HepG2 (cell line): ENCODE results near the gene RAE1. TPM values are rescaled to one million over a fixed set of nuclear protein-coding genes. Genes with fewer than 3 reads are reported as not detected.

Source experiments
- ARNTL ChIP-seq: sonication (generic); formaldehyde crosslinking; IDR thresholded peaks from 2 replicates; pipeline ENCODE4 v1.4.0; 2020; ENCODE audit warnings: mild to moderate bottlenecking, missing genetic modification reagents
- BCLAF1 ChIP-seq: fragments of 450-650 bp; IDR thresholded peaks from 2 replicates; pipeline ENCODE4 v1.6.1; 2017; ENCODE audit warnings: mild to moderate bottlenecking
- CC2D1A ChIP-seq: sonication (generic); formaldehyde crosslinking; IDR thresholded peaks from 2 replicates; pipeline ENCODE4 v1.8.1; 2023; ENCODE audit warnings: mild to moderate bottlenecking, missing genetic modification reagents
- ESRRA ChIP-seq: sonication (generic); formaldehyde crosslinking; IDR thresholded peaks from 2 replicates; pipeline ENCODE4 v1.5.1; 2020; ENCODE audit warnings: mild to moderate bottlenecking, low read depth, missing genetic modification reagents
- ETV5 ChIP-seq: IDR thresholded peaks from 2 replicates; pipeline ENCODE4 v1.6.1; 2018; ENCODE audit warnings: missing biosample characterization, missing genetic modification reagents, inconsistent platforms, borderline replicate concordance
- FOXA3 ChIP-seq: IDR thresholded peaks from 2 replicates; pipeline ENCODE4 v1.6.1; 2016; ENCODE audit warnings: missing genetic modification reagents, missing compliant biosample characterization
- GTF2F1 ChIP-seq: fragments of 150-350 bp; IDR thresholded peaks from 2 replicates; pipeline ENCODE4 v1.6.1; 2014; ENCODE audit warnings: low read length
- JDP2 ChIP-seq: sonication (generic); formaldehyde crosslinking; IDR thresholded peaks from 2 replicates; pipeline ENCODE4 v1.8.1; 2022; ENCODE audit warnings: missing genetic modification reagents, borderline replicate concordance
- MAF1 ChIP-seq: sonication (generic); formaldehyde crosslinking; IDR thresholded peaks from 2 replicates; pipeline ENCODE4 v1.5.0; 2020; ENCODE audit warnings: missing genetic modification reagents, borderline replicate concordance
- NFIC ChIP-seq: IDR thresholded peaks from 2 replicates; pipeline ENCODE4 v1.6.1; 2012; ENCODE audit warnings: mild to moderate bottlenecking, low read length, inconsistent platforms
- PAF1 ChIP-seq: IDR thresholded peaks from 2 replicates; pipeline ENCODE4 v1.6.1; 2016; ENCODE audit warnings: missing genetic modification reagents, missing compliant biosample characterization
- REL ChIP-seq: sonication (generic); formaldehyde crosslinking; conservative IDR thresholded peaks from 2 replicates; pipeline ENCODE4 v1.8.0; 2022; ENCODE audit warnings: mild to moderate bottlenecking, missing genetic modification reagents, moderate library complexity
- SIX1 ChIP-seq: sonication (generic); formaldehyde crosslinking; IDR thresholded peaks from 2 replicates; pipeline ENCODE4 v1.4.0; 2020; ENCODE audit warnings: missing genetic modification reagents, borderline replicate concordance
- ZMYM4 ChIP-seq: sonication (generic); formaldehyde crosslinking; IDR thresholded peaks from 2 replicates; pipeline ENCODE4 v1.8.1; 2023; ENCODE audit warnings: mild to moderate bottlenecking, missing genetic modification reagents
- ZNF510 ChIP-seq: sonication (generic); formaldehyde crosslinking; IDR thresholded peaks from 2 replicates; pipeline ENCODE4 v1.4.0; 2020; ENCODE audit warnings: low read depth, mild to moderate bottlenecking, missing genetic modification reagents
- ZNF547 ChIP-seq: sonication (generic); formaldehyde crosslinking; IDR thresholded peaks from 2 replicates; pipeline ENCODE4 v1.5.1; 2020; ENCODE audit warnings: mild to moderate bottlenecking, missing genetic modification reagents
- ZNF674 ChIP-seq: sonication (generic); formaldehyde crosslinking; IDR thresholded peaks from 2 replicates; pipeline ENCODE4 v1.5.0; 2020; ENCODE audit warnings: low read depth, mild to moderate bottlenecking, missing genetic modification reagents
- ZNF761 ChIP-seq: sonication (generic); formaldehyde crosslinking; conservative IDR thresholded peaks from 2 replicates; pipeline ENCODE4 v1.4.0; 2020; ENCODE audit warnings: mild to moderate bottlenecking, missing genetic modification reagents
- ZNF788 ChIP-seq: sonication (generic); formaldehyde crosslinking; IDR thresholded peaks from 2 replicates; pipeline ENCODE4 v1.5.0; 2020; ENCODE audit warnings: mild to moderate bottlenecking, missing genetic modification reagents, borderline replicate concordance
- polyA plus RNA-seq, 8 experiments: library from polyadenylated mRNA; depleted of rRNA in 3 of 8; stranded (reverse) in 7 of 8; unstranded in 1 of 8; fragments of >200 nt; fragmentation: Illumina TruSeq in 4 of 8; extraction: Trizol in 4 of 8; gene quantifications; 2 replicates each; pipeline versions ENCODE4 v1.2.1 to v1.2.3, GENCODE V29; 2011 to 2016; ENCODE audit warnings: low read depth in 4 of 8, missing spikeins in 1 of 8, mixed read lengths in 1 of 8; ENCODE audit not compliant: insufficient read depth in 1 of 8
- total RNA-seq, 5 experiments: library from RNA; depleted of rRNA; stranded (reverse); fragments of >200 nt; fragmentation: Illumina TruSeq; extraction: Trizol; gene quantifications; 2 replicates each; pipeline ENCODE4 v1.2.3, GENCODE V29; 2016; ENCODE audit warnings: low read depth in 1 of 5
- TF ChIP-seq, protein P1 (sequence below): IDR thresholded peaks from 2 replicates; pipeline ENCODE4 v1.6.1; 2016; ENCODE audit warnings: low read depth
- TF ChIP-seq, protein P2 (sequence below), 2 experiments: sonication (generic) in 1 of 2; formaldehyde crosslinking in 1 of 2; IDR thresholded peaks; 2 replicates each; pipeline versions ENCODE4 v1.4.0 to v1.6.1; 2018 to 2020; ENCODE audit warnings: missing genetic modification reagents in 2 of 2, borderline replicate concordance in 1 of 2, low read depth in 1 of 2, mild to moderate bottlenecking in 1 of 2, missing biosample characterization in 1 of 2
- TF ChIP-seq, protein P3 (sequence below): IDR thresholded peaks from 2 replicates; pipeline ENCODE4 v1.6.1; 2016

The RAE1 gene
- total and polyA plus RNA-seq, 2 of the 13 experiments (the other 11 are each of a cell fraction or from before 2014, with no cell fraction given) = 36.1 to 72.9 TPM

GRCh38 chr20:57381596-57382503 is 30.8 kb downstream of the RAE1 start (continued):
- TF ChIP-seq, protein P1, sequence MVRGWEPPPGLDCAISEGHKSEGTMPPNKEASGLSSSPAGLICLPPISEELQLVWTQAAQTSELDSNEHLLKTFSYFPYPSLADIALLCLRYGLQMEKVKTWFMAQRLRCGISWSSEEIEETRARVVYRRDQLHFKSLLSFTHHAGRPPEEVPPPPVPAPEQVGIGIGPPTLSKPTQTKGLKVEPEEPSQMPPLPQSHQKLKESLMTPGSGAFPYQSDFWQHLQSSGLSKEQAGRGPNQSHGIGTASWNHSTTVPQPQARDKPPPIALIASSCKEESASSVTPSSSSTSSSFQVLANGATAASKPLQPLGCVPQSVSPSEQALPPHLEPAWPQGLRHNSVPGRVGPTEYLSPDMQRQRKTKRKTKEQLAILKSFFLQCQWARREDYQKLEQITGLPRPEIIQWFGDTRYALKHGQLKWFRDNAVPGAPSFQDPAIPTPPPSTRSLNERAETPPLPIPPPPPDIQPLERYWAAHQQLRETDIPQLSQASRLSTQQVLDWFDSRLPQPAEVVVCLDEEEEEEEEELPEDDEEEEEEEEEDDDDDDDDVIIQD = no peak
- TF ChIP-seq ARNTL (CRISPR knock-in tag) (no peak), ZNF788 (CRISPR knock-in tag) (no peak), BCLAF1 (no peak), CC2D1A (CRISPR knock-in tag) (0 out of 2 replicates have a peak, but pooled peaks have one; percentile 50), ZNF674 (CRISPR knock-in tag) (no peak), GTF2F1 (no peak), SIX1 (no peak), PAF1 (CRISPR knock-in tag) (no peak), ESRRA (no peak), FOXA3 (CRISPR knock-in tag) (peak; percentile 41; the same call in 1 of the 2 replicates), JDP2 (CRISPR knock-in tag) (no peak), ZNF761 (CRISPR knock-in tag) (no peak), ZNF547 (no peak), ETV5 (CRISPR knock-in tag) (no peak), ZNF510 (CRISPR knock-in tag) (no peak), ZMYM4 (no peak), REL (CRISPR knock-in tag) (no peak), NFIC (no peak), MAF1 (CRISPR knock-in tag) (no peak)
- TF ChIP-seq, protein P2, sequence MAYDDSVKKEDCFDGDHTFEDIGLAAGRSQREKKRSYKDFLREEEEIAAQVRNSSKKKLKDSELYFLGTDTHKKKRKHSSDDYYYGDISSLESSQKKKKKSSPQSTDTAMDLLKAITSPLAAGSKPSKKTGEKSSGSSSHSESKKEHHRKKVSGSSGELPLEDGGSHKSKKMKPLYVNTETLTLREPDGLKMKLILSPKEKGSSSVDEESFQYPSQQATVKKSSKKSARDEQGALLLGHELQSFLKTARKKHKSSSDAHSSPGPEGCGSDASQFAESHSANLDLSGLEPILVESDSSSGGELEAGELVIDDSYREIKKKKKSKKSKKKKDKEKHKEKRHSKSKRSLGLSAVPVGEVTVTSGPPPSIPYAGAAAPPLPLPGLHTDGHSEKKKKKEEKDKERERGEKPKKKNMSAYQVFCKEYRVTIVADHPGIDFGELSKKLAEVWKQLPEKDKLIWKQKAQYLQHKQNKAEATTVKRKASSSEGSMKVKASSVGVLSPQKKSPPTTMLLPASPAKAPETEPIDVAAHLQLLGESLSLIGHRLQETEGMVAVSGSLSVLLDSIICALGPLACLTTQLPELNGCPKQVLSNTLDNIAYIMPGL (CRISPR knock-in tag; IDR thresholded peaks at IDR 0.05; ENCODE audit: borderline replicate concordance in 1 of 2, low read depth in 1 of 2) = peak in 1 of 2 experiments; percentile 59; a peak in 1 of 4 replicates
- TF ChIP-seq, protein P3, sequence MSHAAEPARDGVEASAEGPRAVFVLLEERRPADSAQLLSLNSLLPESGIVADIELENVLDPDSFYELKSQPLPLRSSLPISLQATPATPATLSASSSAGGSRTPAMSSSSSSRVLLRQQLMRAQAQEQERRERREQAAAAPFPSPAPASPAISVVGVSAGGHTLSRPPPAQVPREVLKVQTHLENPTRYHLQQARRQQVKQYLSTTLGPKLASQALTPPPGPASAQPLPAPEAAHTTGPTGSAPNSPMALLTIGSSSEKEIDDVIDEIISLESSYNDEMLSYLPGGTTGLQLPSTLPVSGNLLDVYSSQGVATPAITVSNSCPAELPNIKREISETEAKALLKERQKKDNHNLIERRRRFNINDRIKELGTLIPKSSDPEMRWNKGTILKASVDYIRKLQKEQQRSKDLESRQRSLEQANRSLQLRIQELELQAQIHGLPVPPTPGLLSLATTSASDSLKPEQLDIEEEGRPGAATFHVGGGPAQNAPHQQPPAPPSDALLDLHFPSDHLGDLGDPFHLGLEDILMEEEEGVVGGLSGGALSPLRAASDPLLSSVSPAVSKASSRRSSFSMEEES (CRISPR knock-in tag) = peak; percentile 36; the same call in 1 of the 2 replicates
